ENCODE data around the gene CIB1.

CIB1 gene

GRCh38 chr15:90213818-90214204 lies 19.9 kb downstream of the CIB1 start:
- DNase-seq: peak in 1 of 2 donors; percentile 60

- DNase-seq: no peak
Observed at GRCh38 chr15:90213122-90213817, 20.5 kb downstream of the CIB1 start.

- no peak for DNase-seq
Observed at GRCh38 chr15:90212221-90213098, 21.3 kb downstream of the CIB1 start.

GRCh38 chr15:90211440-90212143 lies 22.1 kb downstream of the CIB1 start:
- no peak for DNase-seq

GRCh38 chr15:90211009-90211408 lies 22.7 kb downstream of the CIB1 start:
- no peak for DNase-seq

- DNase-seq: no peak
Observed at GRCh38 chr15:90210593-90210992, 23.1 kb downstream of the CIB1 start.

- no peak for DNase-seq
Observed at GRCh38 chr15:90209591-90209990, 24.1 kb downstream of the CIB1 start.

- DNase-seq: no peak
Observed at GRCh38 chr15:90208356-90208755, 25.4 kb downstream of the CIB1 start.

GRCh38 chr15:90207252-90207651 lies 26.5 kb downstream of the CIB1 start:
- DNase-seq: no peak

GRCh38 chr15:90205886-90206285 lies 27.9 kb downstream of the CIB1 start:
- no peak for DNase-seq

- DNase-seq: no peak
Observed at GRCh38 chr15:90205050-90205848, 28.5 kb downstream of the CIB1 start.

GRCh38 chr15:90203922-90204321 lies 29.8 kb downstream of the CIB1 start:
- no peak for DNase-seq

- no peak for DNase-seq
Observed at GRCh38 chr15:90203473-90203872, 30.3 kb downstream of the CIB1 start.

GRCh38 chr15:90202929-90203328 lies 30.8 kb downstream of the CIB1 start:
- no peak for DNase-seq

- DNase-seq: no peak
Observed at GRCh38 chr15:90201944-90202375, 31.8 kb downstream of the CIB1 start.

GRCh38 chr15:90201130-90201943 lies 32.4 kb downstream of the CIB1 start, which contains the start of gene SEMA4B:
SEMA4B (plus strand) TSS chr15:90201330; CDS start chr15:90201579, 249 bp downstream.
- DNase-seq: peak; percentile 67 to 76

- DNase-seq: no peak
Observed at GRCh38 chr15:90200534-90201129, 33.1 kb downstream of the CIB1 start.

- DNase-seq: no peak
Observed at GRCh38 chr15:90194655-90195054, 39.1 kb downstream of the CIB1 start.

- DNase-seq: no peak
Observed at GRCh38 chr15:90192961-90193786, 40.6 kb downstream of the CIB1 start.

Measured in CD4-positive, alpha-beta T cell treated with Interferon alpha-2 for 1 hour (primary cell).